Panc1 (cell line): ENCODE data around the gene PRXL2B. TPM values are rescaled to one million over a fixed set of nuclear protein-coding genes. Genes with fewer than 3 reads are reported as not detected.

Experiments
- ATAC-seq: fragments of 200-7000 bp; cut with Tn5 transposase; 2 replicates; pipeline ENCODE4 v1.9.1; 2020; ENCODE audit warnings: mild to moderate bottlenecking, moderate library complexity
- BruUV-seq: library from RNA; stranded (reverse); fragments of 400-500 nt; replicated peaks from 2 replicates; lab custom pipeline; 2021; lab: Mats Ljungman, UMichigan
- CTCF ChIA-PET: fragments of 300-600 bp; sonication (Branson Sonifier 250); formaldehyde crosslinking; loops from one replicate; lab custom pipeline; 2022; ENCODE audit warnings: antibody characterized with exemption; lab: Charles Lee
- POLR2A ChIA-PET: fragments of 300-600 bp; sonication (Branson Sonifier 250); formaldehyde crosslinking; loops from one replicate; lab custom pipeline; 2022; ENCODE audit warnings: antibody characterized with exemption; lab: Charles Lee
- DNase-seq: peaks from one replicate; pipeline ENCODE4 v3.0.0-alpha.2; 2010; ENCODE audit warnings: low read depth, low spot score
- H3K27ac ChIP-seq: 2 replicates; pipeline ENCODE4 v1.5.1; 2011; ENCODE audit warnings: mild to moderate bottlenecking, low read length, inconsistent platforms
- H3K27me3 ChIP-seq: fragments of 200-500 bp; sonication (Bioruptor generic); 2 replicates; pipeline ENCODE4 v1.6.0; 2014; ENCODE audit warnings: low read length, inconsistent platforms; ENCODE audit not compliant: control insufficient read depth, insufficient read depth
- H3K36me3 ChIP-seq: fragments of 200-500 bp; sonication (Bioruptor generic); 2 replicates; pipeline ENCODE4 v1.5.1; 2014; ENCODE audit warnings: inconsistent platforms, mild to moderate bottlenecking, low read length, moderate library complexity; ENCODE audit not compliant: control insufficient read depth, insufficient read depth
- H3K4me1 ChIP-seq: 2 replicates; pipeline ENCODE4 v1.5.1; 2011; ENCODE audit warnings: inconsistent platforms, mild to moderate bottlenecking, low read length, moderate library complexity; ENCODE audit not compliant: control insufficient read depth, insufficient read depth
- H3K4me3 ChIP-seq, 2 experiments: 2 replicates each; pipeline ENCODE4 v1.5.1; 2011 to 2012; ENCODE audit warnings: low read depth in 2 of 2, low read length in 2 of 2, mild to moderate bottlenecking in 2 of 2, inconsistent platforms in 1 of 2, moderate library complexity in 1 of 2
- H3K9me3 ChIP-seq: fragments of 200-500 bp; sonication (Bioruptor generic); 2 replicates; pipeline ENCODE4 v1.5.1; 2014; ENCODE audit warnings: low read depth, mild to moderate bottlenecking, inconsistent platforms, low read length, moderate library complexity; ENCODE audit not compliant: control insufficient read depth, insufficient read depth
- POLR2AphosphoS5 ChIP-seq: IDR thresholded peaks from 2 replicates; pipeline ENCODE4 v1.6.1; 2012; ENCODE audit warnings: mild to moderate bottlenecking, low read depth, low read length, moderate library complexity
- SIN3A ChIP-seq: IDR thresholded peaks from 2 replicates; pipeline ENCODE4 v1.6.1; 2012; ENCODE audit warnings: low read depth, mild to moderate bottlenecking, low read length, moderate library complexity, borderline replicate concordance; ENCODE audit not compliant: insufficient read depth
- TCF7L2 ChIP-seq: IDR thresholded peaks from 2 replicates; pipeline ENCODE4 v1.6.1; 2011; ENCODE audit warnings: mild to moderate bottlenecking, low read depth, low read length, inconsistent platforms
- in situ Hi-C: cut with HindIII; loops from 2 replicates; pipeline ENCODE4 v1.10.0; 2016; ENCODE audit warnings: low sequenced_read_pairs, low pct_unique_long_range_greater_than_20kb
- intact Hi-C: fragments of 100-400 bp; cut with micrococcal nuclease; formaldehyde crosslinking; loops from one replicate; pipeline ENCODE4 v1.10.0; 2022; ENCODE audit not compliant: unreplicated experiment
- total RNA-seq: library from RNA; stranded (reverse); gene quantifications from one replicate; pipeline ENCODE4 v1.2.1, GENCODE V29; 2021; ENCODE audit not compliant: unreplicated experiment
- TF ChIP-seq, protein P1 (sequence below), 2 experiments: IDR thresholded peaks; 2 replicates each; pipeline ENCODE4 v1.6.1; 2011 to 2012; ENCODE audit warnings: low read depth in 2 of 2, control low read depth in 1 of 2, low read length in 1 of 2, mild to moderate bottlenecking in 1 of 2, moderate library complexity in 1 of 2; ENCODE audit not compliant: insufficient read depth in 1 of 2
- TF ChIP-seq, protein P2 (sequence below): fragments of 450-650 bp; IDR thresholded peaks from 2 replicates; pipeline ENCODE4 v1.5.1; 2017; ENCODE audit warnings: mild to moderate bottlenecking

The PRXL2B gene
- total RNA-seq, 1 experiment from 2014 or later = 17.0 TPM

DNA sequence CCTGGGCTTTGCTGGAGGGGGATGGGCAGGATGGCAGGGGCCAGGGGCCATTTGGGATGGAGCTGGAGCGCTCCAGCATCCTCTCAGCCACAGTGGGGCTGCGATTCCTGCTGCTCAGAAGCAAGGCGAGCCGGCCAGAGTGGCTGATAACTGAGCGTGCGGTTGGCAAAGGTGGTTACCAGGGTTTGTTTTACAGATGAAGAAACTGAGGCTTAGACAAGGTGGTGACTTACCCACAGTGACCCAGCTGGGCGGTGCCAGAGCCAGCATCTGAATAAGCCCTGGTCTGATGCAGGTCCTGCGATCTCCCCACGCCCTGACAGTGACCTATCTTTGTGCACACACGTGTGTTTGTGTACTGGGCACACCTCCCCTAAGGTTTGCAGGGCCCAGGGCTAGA lies 5.9 kb upstream of the PRXL2B start:
- TF ChIP-seq TCF7L2 (no peak), POLR2AphosphoS5 (no peak), SIN3A (no peak)
- TF ChIP-seq, protein P1, sequence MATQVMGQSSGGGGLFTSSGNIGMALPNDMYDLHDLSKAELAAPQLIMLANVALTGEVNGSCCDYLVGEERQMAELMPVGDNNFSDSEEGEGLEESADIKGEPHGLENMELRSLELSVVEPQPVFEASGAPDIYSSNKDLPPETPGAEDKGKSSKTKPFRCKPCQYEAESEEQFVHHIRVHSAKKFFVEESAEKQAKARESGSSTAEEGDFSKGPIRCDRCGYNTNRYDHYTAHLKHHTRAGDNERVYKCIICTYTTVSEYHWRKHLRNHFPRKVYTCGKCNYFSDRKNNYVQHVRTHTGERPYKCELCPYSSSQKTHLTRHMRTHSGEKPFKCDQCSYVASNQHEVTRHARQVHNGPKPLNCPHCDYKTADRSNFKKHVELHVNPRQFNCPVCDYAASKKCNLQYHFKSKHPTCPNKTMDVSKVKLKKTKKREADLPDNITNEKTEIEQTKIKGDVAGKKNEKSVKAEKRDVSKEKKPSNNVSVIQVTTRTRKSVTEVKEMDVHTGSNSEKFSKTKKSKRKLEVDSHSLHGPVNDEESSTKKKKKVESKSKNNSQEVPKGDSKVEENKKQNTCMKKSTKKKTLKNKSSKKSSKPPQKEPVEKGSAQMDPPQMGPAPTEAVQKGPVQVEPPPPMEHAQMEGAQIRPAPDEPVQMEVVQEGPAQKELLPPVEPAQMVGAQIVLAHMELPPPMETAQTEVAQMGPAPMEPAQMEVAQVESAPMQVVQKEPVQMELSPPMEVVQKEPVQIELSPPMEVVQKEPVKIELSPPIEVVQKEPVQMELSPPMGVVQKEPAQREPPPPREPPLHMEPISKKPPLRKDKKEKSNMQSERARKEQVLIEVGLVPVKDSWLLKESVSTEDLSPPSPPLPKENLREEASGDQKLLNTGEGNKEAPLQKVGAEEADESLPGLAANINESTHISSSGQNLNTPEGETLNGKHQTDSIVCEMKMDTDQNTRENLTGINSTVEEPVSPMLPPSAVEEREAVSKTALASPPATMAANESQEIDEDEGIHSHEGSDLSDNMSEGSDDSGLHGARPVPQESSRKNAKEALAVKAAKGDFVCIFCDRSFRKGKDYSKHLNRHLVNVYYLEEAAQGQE (IDR thresholded peaks at IDR 0.05; ENCODE audit: insufficient read depth in 1 of 2, low read depth in 2 of 2, low read length in 1 of 2) = no peak
- TF ChIP-seq, protein P2, sequence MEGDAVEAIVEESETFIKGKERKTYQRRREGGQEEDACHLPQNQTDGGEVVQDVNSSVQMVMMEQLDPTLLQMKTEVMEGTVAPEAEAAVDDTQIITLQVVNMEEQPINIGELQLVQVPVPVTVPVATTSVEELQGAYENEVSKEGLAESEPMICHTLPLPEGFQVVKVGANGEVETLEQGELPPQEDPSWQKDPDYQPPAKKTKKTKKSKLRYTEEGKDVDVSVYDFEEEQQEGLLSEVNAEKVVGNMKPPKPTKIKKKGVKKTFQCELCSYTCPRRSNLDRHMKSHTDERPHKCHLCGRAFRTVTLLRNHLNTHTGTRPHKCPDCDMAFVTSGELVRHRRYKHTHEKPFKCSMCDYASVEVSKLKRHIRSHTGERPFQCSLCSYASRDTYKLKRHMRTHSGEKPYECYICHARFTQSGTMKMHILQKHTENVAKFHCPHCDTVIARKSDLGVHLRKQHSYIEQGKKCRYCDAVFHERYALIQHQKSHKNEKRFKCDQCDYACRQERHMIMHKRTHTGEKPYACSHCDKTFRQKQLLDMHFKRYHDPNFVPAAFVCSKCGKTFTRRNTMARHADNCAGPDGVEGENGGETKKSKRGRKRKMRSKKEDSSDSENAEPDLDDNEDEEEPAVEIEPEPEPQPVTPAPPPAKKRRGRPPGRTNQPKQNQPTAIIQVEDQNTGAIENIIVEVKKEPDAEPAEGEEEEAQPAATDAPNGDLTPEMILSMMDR = no peak
- in situ Hi-C loops (no loop called here), intact Hi-C loops (no loop called here)
- no peak for ATAC-seq
- Histone ChIP-seq H3K27ac (no peak overlapping the region), H3K36me3 (no peaks in the 10 kb centered on the region; the same call in 1 of the 2 replicates), H3K27me3 (no peaks in the 10 kb centered on the region), H3K4me3 (no peak overlapping the region), H3K4me1 (peaks cover 17% of the 10 kb centered on the region), H3K9me3 (no peaks in the 10 kb centered on the region)
- ChIA-PET POLR2A (interaction anchor here (0.7 kb wide), 1 partner anchor 11 kb away, joined by 3 read pairs; no protein-coding TSS in a partner anchor), CTCF (no interaction called here)
- no peak for DNase-seq
- BruUV-seq = no TSS peak

DNA sequence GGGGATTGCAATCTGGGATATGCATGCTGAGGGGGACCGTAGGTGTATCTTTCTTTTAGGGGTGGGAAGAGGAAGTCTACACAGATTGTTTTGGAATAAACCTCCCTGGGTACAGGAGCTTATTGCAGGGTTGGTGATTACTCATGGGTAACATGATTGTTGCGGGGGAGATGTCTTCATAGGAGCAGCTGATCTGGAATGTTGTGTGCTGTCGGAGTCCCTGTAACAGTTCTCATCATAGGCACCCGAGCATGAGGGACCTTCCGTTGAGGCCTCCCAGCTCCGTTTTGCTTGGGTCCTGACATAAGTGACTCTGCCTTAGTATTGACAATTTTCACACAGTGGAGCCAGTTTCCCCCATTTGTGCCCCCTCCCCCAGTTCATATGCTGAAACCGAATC lies 4.2 kb upstream of the PRXL2B start:
- no TSS peak for BruUV-seq
- ChIA-PET CTCF (no interaction called here), POLR2A (no interaction called here)
- Histone ChIP-seq H3K27ac (no peak overlapping the region), H3K9me3 (no peaks in the 10 kb centered on the region), H3K4me3 (no peak overlapping the region), H3K36me3 (no peaks in the 10 kb centered on the region; the same call in 1 of the 2 replicates), H3K4me1 (peaks cover 17% of the 10 kb centered on the region), H3K27me3 (no peaks in the 10 kb centered on the region)
- intact Hi-C loops (no loop called here), in situ Hi-C loops (no loop called here)
- ATAC-seq (no peak), DNase-seq (no peak)
- TF ChIP-seq SIN3A (no peak), TCF7L2 (no peak), POLR2AphosphoS5 (no peak)
- TF ChIP-seq, protein P1 (IDR thresholded peaks at IDR 0.05; ENCODE audit: insufficient read depth in 1 of 2, low read depth in 2 of 2, low read length in 1 of 2) = no peak
- TF ChIP-seq, protein P2 = no peak
